22Rv1 (cell line): Measurements from ENCODE around the gene ABCC9.

ENCODE experiments used
- ZFX ChIP-seq: fragments of 450-650 bp; IDR thresholded peaks from 2 replicates; pipeline ENCODE4 v1.6.1; 2017; ENCODE audit warnings: antibody characterized with exemption, borderline replicate concordance
- TF ChIP-seq, protein P1 (sequence below): fragments of 450-650 bp; IDR thresholded peaks from 2 replicates; pipeline ENCODE4 v1.5.1; 2017; ENCODE audit warnings: mild to moderate bottlenecking

DNA sequence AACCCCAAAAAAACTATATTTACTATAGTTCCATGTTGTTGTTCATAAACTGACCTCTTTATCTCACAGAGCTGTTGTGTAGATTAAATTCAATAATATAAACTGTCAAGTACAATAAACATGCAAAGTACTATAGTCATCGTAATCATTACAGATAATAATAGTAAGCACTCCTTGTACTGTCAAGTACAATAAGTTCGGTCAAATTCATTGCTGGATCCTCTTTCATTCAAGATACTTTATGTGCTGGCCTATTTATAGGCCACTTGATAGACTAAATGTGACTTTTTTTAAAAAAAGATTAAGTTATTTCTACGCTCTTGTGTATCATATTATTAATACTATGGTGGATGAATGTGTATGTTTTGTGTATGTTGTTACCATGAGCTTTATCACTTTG, 127.5 kb downstream of the ABCC9 start:
- TF ChIP-seq, protein P1, sequence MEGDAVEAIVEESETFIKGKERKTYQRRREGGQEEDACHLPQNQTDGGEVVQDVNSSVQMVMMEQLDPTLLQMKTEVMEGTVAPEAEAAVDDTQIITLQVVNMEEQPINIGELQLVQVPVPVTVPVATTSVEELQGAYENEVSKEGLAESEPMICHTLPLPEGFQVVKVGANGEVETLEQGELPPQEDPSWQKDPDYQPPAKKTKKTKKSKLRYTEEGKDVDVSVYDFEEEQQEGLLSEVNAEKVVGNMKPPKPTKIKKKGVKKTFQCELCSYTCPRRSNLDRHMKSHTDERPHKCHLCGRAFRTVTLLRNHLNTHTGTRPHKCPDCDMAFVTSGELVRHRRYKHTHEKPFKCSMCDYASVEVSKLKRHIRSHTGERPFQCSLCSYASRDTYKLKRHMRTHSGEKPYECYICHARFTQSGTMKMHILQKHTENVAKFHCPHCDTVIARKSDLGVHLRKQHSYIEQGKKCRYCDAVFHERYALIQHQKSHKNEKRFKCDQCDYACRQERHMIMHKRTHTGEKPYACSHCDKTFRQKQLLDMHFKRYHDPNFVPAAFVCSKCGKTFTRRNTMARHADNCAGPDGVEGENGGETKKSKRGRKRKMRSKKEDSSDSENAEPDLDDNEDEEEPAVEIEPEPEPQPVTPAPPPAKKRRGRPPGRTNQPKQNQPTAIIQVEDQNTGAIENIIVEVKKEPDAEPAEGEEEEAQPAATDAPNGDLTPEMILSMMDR, result no peak
- TF ChIP-seq ZFX, result no peak
